ENCODE results near the gene TIMM13.

The TIMM13 gene

GRCh38 chr19:2454962-2455850, 27.8 kb upstream of the TIMM13 start:
- DNase-seq (ENCODE audit: low read depth in 2 of 2) = no peak

GRCh38 chr19:2454199-2454961, 27.0 kb upstream of the TIMM13 start:
- DNase-seq (ENCODE audit: low read depth in 2 of 2) = no peak

GRCh38 chr19:2453431-2454025, 26.1 kb upstream of the TIMM13 start:
- DNase-seq (ENCODE audit: low read depth in 2 of 2) = no peak

GRCh38 chr19:2451741-2452140, 24.4 kb upstream of the TIMM13 start:
- no peak for DNase-seq (ENCODE audit: low read depth in 2 of 2)

GRCh38 chr19:2451138-2451537, 23.8 kb upstream of the TIMM13 start:
- DNase-seq (ENCODE audit: low read depth in 2 of 2) = no peak

- DNase-seq (ENCODE audit: low read depth in 2 of 2) = no peak
These were observed 21.6 kb upstream of the TIMM13 start for GRCh38 chr19:2449019-2449418.

- DNase-seq (ENCODE audit: low read depth in 2 of 2) = no peak
These were observed 19.0 kb upstream of the TIMM13 start for GRCh38 chr19:2446381-2446780.

DNA sequence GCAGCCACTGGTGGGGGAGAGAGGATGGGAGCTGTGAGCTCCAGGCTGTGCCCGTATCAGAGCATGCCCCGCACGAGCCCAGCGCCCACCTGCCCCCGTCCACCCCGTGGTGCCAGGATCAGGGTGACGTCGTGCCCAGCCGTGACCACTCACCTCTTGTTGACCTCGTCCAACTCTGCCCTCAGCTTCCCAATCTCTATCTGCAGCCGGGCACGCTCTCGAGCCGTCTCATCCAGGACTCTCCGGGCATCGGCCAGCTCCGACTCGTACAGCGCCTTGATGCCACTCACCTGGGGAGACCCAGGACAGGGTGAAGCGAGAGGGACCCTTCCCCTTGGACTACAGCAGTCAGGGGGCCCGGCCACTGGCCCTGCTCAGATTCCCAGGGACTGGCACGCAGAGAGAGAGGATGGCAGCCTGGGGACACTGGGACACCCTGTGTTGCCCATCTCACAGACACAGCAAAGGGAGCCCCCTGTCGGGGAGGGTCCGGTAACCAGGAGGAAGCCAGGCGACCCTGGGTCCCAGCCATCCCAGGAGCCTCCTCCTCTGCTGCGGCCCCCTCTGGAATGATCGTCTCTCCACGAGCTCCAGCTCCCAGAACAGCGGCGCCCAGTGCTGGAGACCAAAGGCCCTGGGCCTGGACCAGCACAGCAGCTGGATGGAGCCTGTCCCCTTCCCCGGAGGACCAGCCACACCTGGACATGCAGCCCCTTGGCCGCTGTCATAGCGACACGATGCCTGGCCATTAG, 17.0 kb upstream of the TIMM13 start:
- DNase-seq (ENCODE audit: low read depth in 2 of 2) = no peak

DNA sequence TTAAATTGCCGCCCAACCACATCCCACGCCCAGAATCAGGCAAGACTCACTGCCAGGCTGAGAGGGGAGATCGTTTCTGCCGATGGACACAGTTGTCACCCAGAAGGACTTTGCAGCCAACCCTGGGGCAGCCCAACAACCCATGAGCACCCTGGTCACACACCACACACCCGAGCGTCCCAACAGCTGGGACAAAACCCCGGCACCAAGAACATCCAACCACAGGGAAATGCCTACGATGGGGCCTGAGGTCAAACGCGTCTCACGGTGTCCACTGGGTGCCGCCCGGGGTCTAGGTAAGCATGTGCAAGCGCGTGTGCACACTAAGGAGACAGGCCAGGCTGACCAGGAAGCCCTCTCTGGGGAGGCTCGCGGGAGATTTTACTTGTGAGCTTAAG, 16.4 kb upstream of the TIMM13 start:
- no peak for DNase-seq (ENCODE audit: low read depth in 2 of 2)

- DNase-seq (ENCODE audit: low read depth in 2 of 2) = no peak
These were observed 15.9 kb upstream of the TIMM13 start for GRCh38 chr19:2443116-2443784.

DNA sequence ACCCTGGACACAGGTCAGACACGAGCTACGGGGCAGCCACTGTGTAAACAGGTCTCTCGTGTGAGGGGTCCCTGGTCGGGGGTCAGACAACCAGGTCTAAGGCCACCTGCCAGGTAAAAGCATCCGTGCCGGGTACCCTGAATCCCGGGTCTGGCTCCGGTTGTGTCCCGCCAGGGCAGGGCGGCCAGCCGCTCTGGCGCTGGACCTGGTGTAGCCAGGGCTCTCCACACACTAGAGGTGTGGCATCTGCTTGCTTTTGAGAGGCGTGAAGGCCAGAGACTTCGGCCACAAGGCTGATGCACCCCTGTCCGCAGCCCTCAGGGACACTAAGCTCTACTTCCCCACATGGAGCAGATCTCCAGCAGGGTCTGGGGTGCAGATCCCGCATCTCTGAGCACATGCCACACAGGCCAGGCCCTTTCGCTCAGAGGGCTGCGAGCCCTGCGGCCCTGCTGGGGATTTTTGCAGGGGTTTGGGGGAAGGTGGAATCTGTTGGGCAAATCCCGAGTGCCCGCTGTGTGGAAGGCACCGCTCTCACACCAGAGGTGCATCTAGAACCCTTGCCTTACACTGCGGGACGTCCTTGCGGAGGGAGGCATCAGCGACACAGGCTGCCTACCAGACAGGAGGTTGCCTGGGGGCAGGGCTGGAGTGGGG, 13.8 kb upstream of the TIMM13 start:
- DNase-seq (ENCODE audit: low read depth in 2 of 2) = no peak

GRCh38 chr19:2440515-2440914, 13.1 kb upstream of the TIMM13 start:
- DNase-seq (ENCODE audit: low read depth in 2 of 2) = no peak

GRCh38 chr19:2438178-2438577, 10.8 kb upstream of the TIMM13 start:
- DNase-seq (ENCODE audit: low read depth in 2 of 2) = no peak

GRCh38 chr19:2436926-2437325, 9.5 kb upstream of the TIMM13 start:
- no peak for DNase-seq (ENCODE audit: low read depth in 2 of 2)

GRCh38 chr19:2436384-2436783, 9.0 kb upstream of the TIMM13 start:
- DNase-seq (ENCODE audit: low read depth in 2 of 2) = no peak

GRCh38 chr19:2434721-2435265, 7.4 kb upstream of the TIMM13 start:
- no peak for DNase-seq (ENCODE audit: low read depth in 2 of 2)

DNA sequence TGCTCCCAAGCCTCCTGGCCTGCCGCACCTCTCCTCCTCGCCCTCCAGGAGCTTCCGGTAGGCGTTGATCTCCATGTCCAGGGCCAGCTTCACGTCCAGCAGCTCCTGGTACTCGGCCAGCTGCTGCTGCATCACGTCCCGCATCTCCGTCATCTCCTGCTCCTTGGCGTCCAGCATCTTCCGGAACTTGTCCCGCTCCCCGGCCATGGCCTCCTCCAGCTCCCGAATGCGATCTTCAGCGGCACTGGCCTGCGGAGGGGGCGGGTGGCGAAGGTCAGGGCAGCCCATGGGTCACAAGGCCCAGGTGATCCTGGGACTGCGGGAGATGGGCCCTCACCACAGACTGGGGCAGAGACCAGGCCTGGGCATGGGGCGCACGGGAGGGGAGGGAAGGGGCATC, 6.9 kb upstream of the TIMM13 start:
- no peak for DNase-seq (ENCODE audit: low read depth in 2 of 2)

GRCh38 chr19:2433854-2434253, 6.5 kb upstream of the TIMM13 start:
- DNase-seq (ENCODE audit: low read depth in 2 of 2) = no peak

GRCh38 chr19:2432131-2432848, 4.9 kb upstream of the TIMM13 start:
- no peak for DNase-seq (ENCODE audit: low read depth in 2 of 2)

All from stimulated activated CD4-positive, alpha-beta T cell treated with anti-CD3 and anti-CD28 coated beads, Interleukin-1b, Interleukin-23, amount 100 ng/mL, for 4 hours (primary cell).